GM13977 (cell line): ENCODE results near the gene SLC25A19.

Experiments
- DNase-seq: peaks from one replicate; pipeline ENCODE4 v3.0.0; 2012; ENCODE audit warnings: low spot score
- CTCF ChIP-seq: IDR thresholded peaks from 2 replicates; pipeline ENCODE4 v1.5.1; 2012; ENCODE audit warnings: mild to moderate bottlenecking, control low read depth; ENCODE audit not compliant: insufficient read depth; ENCODE audit errors: extremely low read depth, missing control alignments
- in situ Hi-C: fragments of 300-500 bp; cut with MboI; formaldehyde crosslinking; loops from one replicate; pipeline ENCODE4 v1.12.0; 2022; ENCODE audit warnings: low sequenced_read_pairs, low pct_unique_long_range_greater_than_20kb, mixed read lengths, inconsistent platforms; ENCODE audit not compliant: unreplicated experiment

SLC25A19 gene

GRCh38 chr17:75318211-75318610 is 29.0 kb upstream of the SLC25A19 start:
- in situ Hi-C loops, result no loop called here
- no peak for DNase-seq
- TF ChIP-seq CTCF, result no peak

GRCh38 chr17:75317671-75318070 is 28.4 kb upstream of the SLC25A19 start:
- in situ Hi-C loops, result no loop called here
- no peak for DNase-seq
- no peak for TF ChIP-seq CTCF

GRCh38 chr17:75316253-75316652 is 27.0 kb upstream of the SLC25A19 start:
- in situ Hi-C loops, result no loop called here

GRCh38 chr17:75315541-75316243 is 26.5 kb upstream of the SLC25A19 start:
- no peak for TF ChIP-seq CTCF
- in situ Hi-C loops, result no loop called here
- peak; percentile 46 for DNase-seq

More at GRCh38 chr17:75316253-75316652, 27.0 kb upstream of the SLC25A19 start:
- DNase-seq, result no peak
- no peak for TF ChIP-seq CTCF

GRCh38 chr17:75313941-75314551 is 24.8 kb upstream of the SLC25A19 start:
- in situ Hi-C loops, result no loop called here
- no peak for DNase-seq
- TF ChIP-seq CTCF, result no peak

- no peak for DNase-seq
- no peak for TF ChIP-seq CTCF
- in situ Hi-C loops, result no loop called here
Measured at GRCh38 chr17:75308732-75309629, 19.7 kb upstream of the SLC25A19 start.
